Memory B cell (primary cell): ENCODE measurements around the gene GALNT6.

Experiments
- ATAC-seq: fragments of 150-1000 bp; cut with Tn5 transposase; 2 replicates; pipeline ENCODE4 v1.10.0; 2021; ENCODE audit warnings: low read depth, mild to moderate bottlenecking, moderate library complexity
- DNase-seq, 2 donors: peaks; one replicate each; pipeline ENCODE4 v3.0.0; 2022; ENCODE audit warnings: low spot score in 2 of 2
- H3K27ac Mint-ChIP-seq: one replicate; pipeline ENCODE4 v1.8.0; 2022; ENCODE audit warnings: mild to moderate bottlenecking, moderate library complexity, mixed read lengths
- H3K27me3 Mint-ChIP-seq: one replicate; pipeline ENCODE4 v1.8.0; 2022; ENCODE audit warnings: mixed read lengths
- H3K36me3 Mint-ChIP-seq: one replicate; pipeline ENCODE4 v1.8.0; 2022; ENCODE audit warnings: mild to moderate bottlenecking, mixed read lengths
- H3K4me1 Mint-ChIP-seq: one replicate; pipeline ENCODE4 v1.8.0; 2022; ENCODE audit warnings: mixed read lengths
- H3K4me3 Mint-ChIP-seq: one replicate; pipeline ENCODE4 v1.8.0; 2022; ENCODE audit warnings: mild to moderate bottlenecking, moderate library complexity, mixed read lengths
- H3K9me3 Mint-ChIP-seq: one replicate; pipeline ENCODE4 v1.8.0; 2022; ENCODE audit warnings: mixed read lengths

The GALNT6 gene

GRCh38 chr12:51381226-51382079 is 9.8 kb downstream of the GALNT6 start:
- ATAC-seq (no peak), DNase-seq (no peak)
- H3K4me1 Mint-ChIP-seq: peaks cover 26% of the 10 kb centered on the region
- H3K36me3 Mint-ChIP-seq: peaks cover 29% of the 10 kb centered on the region
- peaks cover 2% of the 10 kb centered on the region for H3K27me3 Mint-ChIP-seq
- no peak overlapping the region for H3K27ac Mint-ChIP-seq
- no peak overlapping the region for H3K4me3 Mint-ChIP-seq
- H3K9me3 Mint-ChIP-seq: no peaks in the 10 kb centered on the region

GRCh38 chr12:51379571-51379970 is 11.6 kb downstream of the GALNT6 start:
- DNase-seq (no peak), ATAC-seq (no peak)
- Mint-ChIP-seq H3K27ac (no peak overlapping the region), H3K9me3 (no peaks in the 10 kb centered on the region), H3K4me1 (peaks cover 26% of the 10 kb centered on the region), H3K27me3 (peaks cover 2% of the 10 kb centered on the region), H3K4me3 (no peak overlapping the region), H3K36me3 (peaks cover 34% of the 10 kb centered on the region)

- H3K4me1 Mint-ChIP-seq: peaks cover 23% of the 10 kb centered on the region
- no peaks in the 10 kb centered on the region for H3K9me3 Mint-ChIP-seq
- H3K27me3 Mint-ChIP-seq: peaks cover 2% of the 10 kb centered on the region
- H3K4me3 Mint-ChIP-seq: no peak overlapping the region
- peaks cover 34% of the 10 kb centered on the region for H3K36me3 Mint-ChIP-seq
- no peak for ATAC-seq
- H3K27ac Mint-ChIP-seq: no peak overlapping the region
- DNase-seq: no peak
These were observed 12.5 kb downstream of the GALNT6 start for GRCh38 chr12:51378749-51379148.

- ATAC-seq: no peak
- H3K4me1 Mint-ChIP-seq: peaks cover 21% of the 10 kb centered on the region
These were observed 13.9 kb downstream of the GALNT6 start for GRCh38 chr12:51377099-51377984.

GRCh38 chr12:51374856-51375255 is 16.4 kb downstream of the GALNT6 start:
- no peak for ATAC-seq
- Mint-ChIP-seq H3K27me3 (peaks cover 2% of the 10 kb centered on the region), H3K9me3 (no peaks in the 10 kb centered on the region), H3K4me3 (no peak overlapping the region), H3K27ac (no peak overlapping the region), H3K4me1 (peaks cover 19% of the 10 kb centered on the region), H3K36me3 (peaks cover 30% of the 10 kb centered on the region)
- no peak for DNase-seq

More at GRCh38 chr12:51377099-51377984, 13.9 kb downstream of the GALNT6 start:
- H3K27me3 Mint-ChIP-seq: peaks cover 2% of the 10 kb centered on the region
- no peaks in the 10 kb centered on the region for H3K9me3 Mint-ChIP-seq
- no peak overlapping the region for H3K27ac Mint-ChIP-seq
- H3K4me3 Mint-ChIP-seq: no peak overlapping the region
- DNase-seq: no peak
- H3K36me3 Mint-ChIP-seq: peaks cover 37% of the 10 kb centered on the region

- ATAC-seq: no peak
- DNase-seq: no peak
- no peak overlapping the region for H3K27ac Mint-ChIP-seq
- H3K36me3 Mint-ChIP-seq: peaks cover 27% of the 10 kb centered on the region
- H3K27me3 Mint-ChIP-seq: peaks cover 2% of the 10 kb centered on the region
- no peak overlapping the region for H3K4me3 Mint-ChIP-seq
- peaks cover 24% of the 10 kb centered on the region for H3K4me1 Mint-ChIP-seq
- H3K9me3 Mint-ChIP-seq: no peaks in the 10 kb centered on the region
These were observed 16.8 kb downstream of the GALNT6 start for GRCh38 chr12:51374361-51374760.

GRCh38 chr12:51373187-51373586 is 18.0 kb downstream of the GALNT6 start:
- no peak for DNase-seq
- peaks cover 21% of the 10 kb centered on the region for H3K36me3 Mint-ChIP-seq
- H3K9me3 Mint-ChIP-seq: no peaks in the 10 kb centered on the region
- H3K27me3 Mint-ChIP-seq: peaks cover 2% of the 10 kb centered on the region
- H3K4me3 Mint-ChIP-seq: no peak overlapping the region
- ATAC-seq: no peak
- no peak overlapping the region for H3K27ac Mint-ChIP-seq
- peaks cover 30% of the 10 kb centered on the region for H3K4me1 Mint-ChIP-seq

GRCh38 chr12:51372021-51372420 is 19.2 kb downstream of the GALNT6 start:
- Mint-ChIP-seq H3K36me3 (peaks cover 12% of the 10 kb centered on the region), H3K4me3 (no peak overlapping the region), H3K4me1 (peaks cover 30% of the 10 kb centered on the region), H3K9me3 (no peaks in the 10 kb centered on the region), H3K27ac (no peak overlapping the region), H3K27me3 (no peaks in the 10 kb centered on the region)
- ATAC-seq (no peak), DNase-seq (no peak)

- H3K9me3 Mint-ChIP-seq: no peaks in the 10 kb centered on the region
- H3K36me3 Mint-ChIP-seq: peaks cover 12% of the 10 kb centered on the region
- no peaks in the 10 kb centered on the region for H3K27me3 Mint-ChIP-seq
- no peak overlapping the region for H3K27ac Mint-ChIP-seq
- H3K4me3 Mint-ChIP-seq: no peak overlapping the region
- H3K4me1 Mint-ChIP-seq: peaks cover 30% of the 10 kb centered on the region
- ATAC-seq (no peak), DNase-seq (no peak)
These were observed 19.8 kb downstream of the GALNT6 start for GRCh38 chr12:51371295-51371953.

- Mint-ChIP-seq H3K36me3 (peaks cover 12% of the 10 kb centered on the region), H3K27me3 (no peaks in the 10 kb centered on the region), H3K4me1 (peaks cover 30% of the 10 kb centered on the region), H3K27ac (no peak overlapping the region), H3K9me3 (no peaks in the 10 kb centered on the region), H3K4me3 (no peak overlapping the region)
- DNase-seq (no peak), ATAC-seq (no peak)
These were observed 20.5 kb downstream of the GALNT6 start for GRCh38 chr12:51370667-51371066.

GRCh38 chr12:51369581-51369980 is 21.6 kb downstream of the GALNT6 start:
- Mint-ChIP-seq H3K27me3 (no peaks in the 10 kb centered on the region), H3K4me3 (peak overlapping the region; percentile 47), H3K4me1 (peaks cover 30% of the 10 kb centered on the region), H3K36me3 (peaks cover 7% of the 10 kb centered on the region), H3K27ac (peak overlapping the region; percentile 86), H3K9me3 (no peaks in the 10 kb centered on the region)
- ATAC-seq (no peak), DNase-seq (no peak)

GRCh38 chr12:51368640-51369517 is 22.3 kb downstream of the GALNT6 start:
- peaks cover 8% of the 10 kb centered on the region for H3K36me3 Mint-ChIP-seq
- H3K27ac Mint-ChIP-seq: peak overlapping the region; percentile 86
- peaks cover 30% of the 10 kb centered on the region for H3K4me1 Mint-ChIP-seq
- no peaks in the 10 kb centered on the region for H3K27me3 Mint-ChIP-seq
- peak; percentile 93 for ATAC-seq
- H3K9me3 Mint-ChIP-seq: no peaks in the 10 kb centered on the region
- DNase-seq: peak; percentile 84 to 92
- peak overlapping the region; percentile 50 for H3K4me3 Mint-ChIP-seq

GRCh38 chr12:51365276-51365675 is 25.9 kb downstream of the GALNT6 start:
- peaks cover 23% of the 10 kb centered on the region for H3K4me1 Mint-ChIP-seq
- peaks cover 9% of the 10 kb centered on the region for H3K36me3 Mint-ChIP-seq
- H3K27me3 Mint-ChIP-seq: no peaks in the 10 kb centered on the region
- no peak overlapping the region for H3K4me3 Mint-ChIP-seq
- H3K9me3 Mint-ChIP-seq: no peaks in the 10 kb centered on the region
- no peak overlapping the region for H3K27ac Mint-ChIP-seq
- ATAC-seq (no peak), DNase-seq (no peak)
